Measurements from ENCODE around the gene CTXN1.
"Not testable (repeated sequence)": the region's sequence is repeated elsewhere in the genome, so short reads cannot be mapped to it uniquely, and the experiment has no call there.

The CTXN1 gene

GRCh38 chr19:7926021-7926726, at the start of gene CTXN1:
TSS of gene CTXN1 (minus strand) at chr19:7926135. CDS start at chr19:7925538, 597 bp downstream.
- DNase-seq, result peak; percentile 23

DNA sequence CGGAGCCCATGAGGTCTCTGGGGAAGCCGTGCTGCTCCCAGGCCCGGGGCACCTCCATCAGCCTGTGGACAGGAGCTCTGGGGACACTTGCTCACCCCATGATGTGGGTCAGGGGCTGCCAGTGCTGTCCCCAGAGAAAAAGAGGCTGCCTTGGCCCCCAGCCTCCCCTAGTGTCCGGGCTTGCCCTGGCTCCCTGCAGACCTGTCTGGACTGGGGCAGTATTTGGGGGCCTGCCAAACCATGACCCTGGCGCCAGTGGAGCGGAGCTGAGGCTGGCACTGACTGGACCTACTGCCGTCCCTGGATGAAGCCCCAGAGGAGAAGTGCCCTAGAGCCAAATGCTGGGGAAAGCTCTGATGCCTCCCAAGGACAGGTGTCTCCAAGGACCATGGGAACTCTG, 49.1 kb upstream of the CTXN1 start:
- DNase-seq, result no peak

- no peak for DNase-seq
Observed at GRCh38 chr19:7973883-7974282, 47.9 kb upstream of the CTXN1 start.

DNA sequence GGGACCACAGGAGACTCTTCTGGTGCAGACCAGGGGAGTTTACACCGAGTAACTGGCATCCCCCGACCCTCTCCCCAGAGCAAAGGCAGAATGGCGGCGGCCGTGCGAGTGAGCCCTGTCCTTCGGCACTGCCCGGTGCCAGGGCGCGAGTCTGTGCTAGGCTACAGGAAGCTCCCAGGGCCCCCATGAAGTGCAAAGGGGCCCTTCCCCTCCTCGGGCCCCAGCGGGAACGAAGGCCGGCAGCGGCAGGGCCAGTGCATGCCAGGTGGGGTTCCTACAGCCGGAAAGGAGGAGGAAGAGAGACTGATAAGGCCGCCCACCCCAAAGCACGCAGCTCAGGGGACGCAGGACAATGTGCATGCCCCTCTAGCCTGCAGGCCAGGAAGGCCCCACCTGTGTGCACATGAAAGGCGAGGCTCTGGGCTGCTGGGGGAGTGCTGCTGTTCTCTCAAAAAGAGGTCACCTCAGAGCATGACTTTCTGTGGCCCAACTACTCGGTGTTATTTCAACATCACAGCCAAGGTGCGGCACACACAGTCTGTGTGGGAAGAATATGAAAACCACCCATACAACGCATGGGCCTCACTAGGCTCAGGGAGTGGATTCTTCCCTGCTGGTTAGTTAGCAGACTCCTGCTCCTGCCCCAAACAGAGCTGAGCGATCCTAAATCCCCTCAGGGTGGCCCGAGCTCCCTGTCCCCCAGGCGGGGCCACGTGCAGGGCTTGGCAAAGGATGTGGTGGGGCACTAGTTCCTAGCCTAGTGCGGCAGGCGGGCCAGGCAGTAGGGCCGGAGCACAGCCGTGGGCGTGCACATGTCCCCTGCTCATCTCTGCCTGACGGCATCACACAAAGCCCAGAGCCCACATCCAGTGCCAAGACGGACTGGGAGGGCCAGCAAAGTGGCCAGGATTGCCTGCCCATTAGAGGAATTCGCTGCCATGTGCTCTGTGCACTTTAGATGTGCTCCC, 45.9 kb upstream of the CTXN1 start:
- no peak for DNase-seq

DNA sequence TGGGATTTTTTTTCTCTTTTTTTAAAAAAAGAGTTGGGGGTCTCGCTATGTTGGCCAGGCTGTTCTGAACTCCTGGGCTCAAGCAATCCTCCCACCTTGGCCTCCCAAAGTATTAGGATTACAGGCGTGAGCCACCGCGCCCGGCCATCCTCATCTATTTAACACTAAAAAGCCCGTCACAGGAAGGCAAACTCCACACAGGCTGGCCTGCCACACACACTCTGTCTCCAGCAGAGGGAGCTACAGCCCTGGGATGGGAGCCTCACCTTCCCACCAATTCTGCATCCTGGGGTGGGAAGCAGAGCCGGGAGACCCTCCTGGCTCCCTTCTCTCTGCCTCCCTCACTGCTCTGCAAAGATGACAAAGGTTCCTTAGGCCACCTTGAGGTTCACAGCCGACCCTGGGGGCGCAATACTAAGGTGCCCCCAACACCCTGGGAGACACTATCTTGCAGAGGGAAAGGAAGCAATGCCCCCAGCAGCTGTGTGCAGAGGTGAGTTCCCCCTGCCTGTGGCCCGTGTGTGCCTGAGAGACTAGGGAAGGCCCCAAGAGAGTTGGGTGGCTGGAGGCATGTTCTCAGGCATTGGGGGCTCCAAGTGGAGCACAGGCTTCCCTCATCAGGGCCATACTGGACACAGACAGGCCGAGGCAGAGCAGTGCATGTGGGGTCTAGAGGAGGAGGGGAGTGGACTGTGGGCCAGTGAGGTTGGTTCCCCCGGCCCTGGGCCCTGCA, 44.9 kb upstream of the CTXN1 start:
- no peak for DNase-seq

GRCh38 chr19:7969555-7969939, 43.6 kb upstream of the CTXN1 start:
- no peak for DNase-seq

GRCh38 chr19:7968796-7969554, 43.0 kb upstream of the CTXN1 start:
- DNase-seq, result no peak

GRCh38 chr19:7968008-7968795, 42.3 kb upstream of the CTXN1 start:
- no peak for DNase-seq

- DNase-seq, result no peak
Observed at GRCh38 chr19:7965921-7966665, 40.2 kb upstream of the CTXN1 start.

DNA sequence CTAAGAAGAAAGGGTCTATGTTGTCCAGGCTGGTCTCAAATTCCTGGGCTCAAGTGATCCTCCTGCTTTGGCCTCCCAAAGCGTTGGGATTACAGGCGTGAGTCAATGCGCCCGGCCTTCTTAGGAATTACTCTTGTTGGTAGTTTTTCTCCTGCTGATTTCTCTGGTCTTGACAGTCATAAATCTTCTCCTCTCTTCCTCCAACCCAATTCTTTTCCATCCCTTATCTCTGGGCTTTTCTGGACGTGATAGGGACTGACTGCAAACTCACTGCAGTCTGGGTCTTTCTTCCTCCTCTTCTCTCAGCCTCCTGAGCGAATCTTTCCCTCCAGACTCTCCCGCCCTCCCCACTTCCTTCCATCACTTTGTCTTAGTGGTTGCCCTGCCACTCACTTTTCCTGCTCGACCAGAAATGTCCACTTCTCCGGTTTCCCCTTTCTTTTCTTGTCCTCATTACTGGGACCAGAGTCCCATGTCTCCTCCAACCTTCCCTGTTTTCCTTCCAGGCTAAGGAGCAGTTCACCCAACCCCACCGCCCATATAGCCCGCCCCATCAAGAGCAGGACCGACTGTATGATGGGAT, 39.4 kb upstream of the CTXN1 start:
- DNase-seq, result no peak

DNA sequence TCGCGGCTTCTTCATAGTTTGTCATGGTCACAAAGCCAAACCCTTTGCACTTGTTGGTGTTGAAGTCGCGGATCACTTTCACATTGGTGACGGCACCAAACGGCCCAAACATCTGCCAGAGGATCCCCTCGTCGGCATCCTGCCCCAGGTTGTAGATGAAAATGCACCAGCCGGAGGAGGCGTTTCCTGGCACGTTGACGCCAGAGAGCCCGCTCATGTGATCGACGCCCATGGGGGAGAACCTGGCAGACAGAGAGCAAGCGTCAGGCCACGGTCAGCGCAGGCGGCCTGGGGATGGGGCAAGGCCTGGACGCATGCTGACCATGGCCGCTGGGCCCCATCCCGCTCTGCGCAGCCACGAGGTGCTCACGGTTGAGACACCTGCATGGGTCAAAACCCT, 37.6 kb upstream of the CTXN1 start:
- DNase-seq, result no peak

GRCh38 chr19:7962644-7963268, 36.8 kb upstream of the CTXN1 start:
- no peak for DNase-seq

DNA sequence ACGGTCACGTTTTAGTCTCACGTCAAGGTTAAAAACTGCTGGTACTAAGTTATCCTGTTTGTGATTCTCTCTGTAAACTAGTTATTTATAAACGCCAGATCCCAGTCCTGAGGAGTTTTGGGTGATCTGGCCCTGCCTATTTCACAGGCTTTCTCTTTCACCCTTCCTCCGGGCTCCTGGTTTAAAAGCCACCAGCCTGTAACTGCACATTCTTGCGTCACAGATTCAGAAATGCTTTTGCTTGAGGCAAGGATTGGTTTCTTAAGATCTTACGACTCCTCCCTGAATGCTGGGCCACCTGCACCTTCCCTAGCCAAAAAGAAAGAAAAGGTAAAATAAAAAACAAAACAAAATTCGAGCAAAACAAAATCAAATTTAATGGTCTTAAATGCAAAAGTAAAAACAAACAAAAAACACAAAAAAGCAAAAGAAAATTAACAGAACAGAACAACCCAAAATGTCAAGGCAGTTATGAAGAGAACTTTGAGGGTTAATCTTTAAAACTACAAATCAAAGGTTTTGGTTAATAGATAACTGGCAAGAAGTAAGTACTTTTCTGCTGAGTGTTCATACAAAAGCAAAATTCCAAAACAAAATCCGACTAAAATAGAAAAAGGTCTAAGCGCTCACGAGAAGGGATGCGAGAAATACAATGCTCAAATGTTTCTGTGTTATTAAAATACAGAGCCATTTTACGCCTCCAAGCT, 36.1 kb upstream of the CTXN1 start:
- DNase-seq, result no peak

DNA sequence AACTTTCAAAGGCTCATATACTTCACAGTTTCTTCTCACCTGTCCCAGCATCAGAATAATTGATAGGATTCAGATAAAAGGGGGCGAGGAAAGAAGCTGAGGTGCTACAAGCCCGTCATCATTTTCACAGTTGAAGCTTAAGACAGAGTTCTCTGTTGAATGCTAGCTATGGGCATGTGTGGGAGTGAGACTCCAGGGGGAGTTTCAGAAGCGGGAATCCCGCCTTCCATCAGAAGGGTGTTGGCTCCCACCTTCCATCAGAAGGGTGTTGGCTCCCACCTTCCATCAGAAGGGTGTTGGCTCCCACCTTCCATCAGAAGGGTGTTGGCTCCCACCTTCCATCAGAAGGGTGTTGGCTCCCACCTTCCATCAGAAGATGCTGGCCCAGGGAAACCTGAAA, 35.1 kb upstream of the CTXN1 start:
- not testable (repeated sequence) for DNase-seq

- DNase-seq, result no peak
Observed at GRCh38 chr19:7959211-7959610, 33.3 kb upstream of the CTXN1 start.

DNA sequence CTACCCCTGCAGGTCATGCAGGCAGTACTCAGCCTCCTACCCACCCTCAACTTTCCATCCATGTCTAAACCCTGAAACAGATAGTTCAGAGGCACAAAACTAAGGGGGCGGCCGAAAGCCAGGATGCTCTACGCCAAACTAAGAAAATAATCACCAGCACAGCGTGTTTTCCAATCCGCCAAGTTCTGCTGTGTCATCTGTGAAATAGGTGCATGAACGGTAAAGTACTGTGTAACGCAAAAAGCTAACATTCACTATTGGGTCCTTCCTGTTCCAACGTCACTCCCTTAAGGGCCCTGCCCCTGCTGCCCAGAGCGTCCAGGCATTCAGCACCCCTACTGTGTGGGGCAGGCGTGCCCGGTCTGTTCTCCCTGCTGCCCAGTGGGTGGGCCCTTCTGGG, 29.8 kb upstream of the CTXN1 start:
- DNase-seq, result no peak

DNA sequence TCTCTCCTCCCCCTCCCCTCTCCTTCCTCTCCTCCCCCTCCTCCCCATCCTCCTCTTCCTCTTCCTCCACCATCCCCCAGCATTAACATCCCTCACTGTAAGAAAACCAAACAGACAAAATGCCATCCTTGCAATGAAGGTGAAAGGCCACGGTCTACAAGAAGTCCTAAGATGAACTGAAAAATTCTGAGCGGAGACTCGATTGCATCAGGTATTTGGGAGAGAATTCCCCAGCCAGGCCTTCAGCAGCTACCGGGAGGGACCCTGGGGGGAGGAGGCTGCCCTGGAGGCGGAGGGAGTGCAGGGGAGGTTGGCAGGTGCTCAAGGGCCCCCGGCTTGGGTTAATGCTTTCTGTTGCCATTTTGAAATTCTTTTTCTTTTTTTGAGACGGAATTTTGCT, 27.6 kb upstream of the CTXN1 start:
- no peak for DNase-seq

DNA sequence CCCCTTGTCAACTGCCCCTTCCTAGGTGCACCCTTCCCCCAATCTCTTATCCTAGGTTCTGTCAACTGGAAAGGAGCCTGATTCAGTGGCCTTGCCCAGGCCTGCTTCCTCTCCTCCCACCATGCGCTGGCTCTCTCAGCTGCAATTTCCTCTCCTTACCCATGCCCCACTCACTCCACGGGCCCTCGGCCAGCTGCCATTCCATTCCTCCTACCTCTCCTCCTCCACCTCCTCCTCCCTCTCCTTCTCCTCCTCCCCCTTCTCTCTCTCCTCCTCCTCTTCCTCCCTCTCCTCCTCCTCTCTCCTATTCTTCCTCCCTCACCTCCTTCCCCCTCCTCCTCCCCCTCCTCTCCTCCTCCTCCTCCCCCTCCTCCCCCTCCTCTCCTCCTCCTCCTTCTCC, 27.1 kb upstream of the CTXN1 start:
- no peak for DNase-seq

DNA sequence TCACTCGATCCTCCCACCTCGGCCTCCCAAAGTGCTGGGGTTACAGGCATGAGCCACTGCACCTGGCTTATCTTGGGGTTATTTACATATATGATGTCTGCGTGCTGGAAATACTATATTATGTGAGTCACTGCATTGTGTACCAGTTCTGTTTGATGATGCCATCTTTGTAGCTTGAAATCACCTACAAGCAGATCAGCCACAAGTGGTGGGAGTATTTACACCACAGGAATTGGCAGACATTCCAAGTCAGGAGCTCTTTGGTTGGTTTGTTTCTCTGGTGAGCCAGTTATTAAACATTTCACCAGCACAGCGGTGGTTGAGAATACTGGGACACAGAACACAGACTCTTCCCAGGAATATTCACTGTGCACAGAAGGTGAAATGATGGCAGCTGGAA, 22.0 kb upstream of the CTXN1 start:
- DNase-seq, result no peak
